HCT116 (cell line): ENCODE measurements around the gene ZNHIT1. TPM values are rescaled to one million over a fixed set of nuclear protein-coding genes. Genes with fewer than 3 reads are reported as not detected.

Experiments used
- ATAC-seq: fragments of 200-7000 bp; cut with Tn5 transposase; 2 replicates; pipeline ENCODE4 v1.9.1; 2020; ENCODE audit warnings: mild to moderate bottlenecking, moderate library complexity
- BruUV-seq: library from RNA; stranded (reverse); fragments of 400-500 nt; replicated peaks from 2 replicates; lab custom pipeline; 2021; lab: Mats Ljungman, UMichigan
- CTCF ChIA-PET: fragments of 300-600 bp; sonication (Branson Sonifier 250); formaldehyde crosslinking; loops from one replicate; lab custom pipeline; 2021; ENCODE audit warnings: antibody characterized with exemption; lab: Charles Lee
- POLR2A ChIA-PET: fragments of 300-600, 350-600 bp; sonication (Branson Sonifier 250); formaldehyde crosslinking; loops from one replicate; lab custom pipeline; 2021; ENCODE audit warnings: antibody characterized with exemption; lab: Charles Lee
- RAD21 ChIA-PET, 2 experiments: fragments of 300-600 bp; sonication (Branson Sonifier 250); formaldehyde crosslinking; loops; one replicate each; lab custom pipeline; 2023; ENCODE audit warnings: low total read pairs in 2 of 2; ENCODE audit not compliant: uncharacterized antibody in 2 of 2, unreplicated experiment in 2 of 2, low non-redundant PET in 1 of 2; lab: Charles Lee
- DNase-seq: peaks from one replicate; pipeline ENCODE4 v3.0.0-alpha.2; 2010; ENCODE audit warnings: low read depth, low spot score
- H2AFZ ChIP-seq: fragments of 200-600 bp; shearing (Covaris generic), sonication (generic); 2 replicates; pipeline ENCODE4 v1.6.1; 2017; ENCODE audit warnings: low read depth, mixed run types, mixed read lengths, antibody characterized with exemption, low read length; ENCODE audit not compliant: poor library complexity, severe bottlenecking
- H3K27ac ChIP-seq: 2 replicates; pipeline ENCODE4 v1.5.1; 2012; ENCODE audit warnings: low read depth, low read length
- H3K27me3 ChIP-seq: fragments of 200-600 bp; sonication (generic); 2 replicates; pipeline ENCODE4 v1.6.1; 2016; ENCODE audit warnings: mixed run types, low read length, mixed read lengths; ENCODE audit not compliant: insufficient read depth
- H3K36me3 ChIP-seq, 2 experiments: fragments of 200-500 bp in 1 of 2; fragments of 200-600 bp in 1 of 2; sonication (Bioruptor generic) in 1 of 2; sonication (generic) in 1 of 2; 2 replicates each; pipeline versions ENCODE4 v1.5.1 to v1.6.1; 2014 to 2016; ENCODE audit warnings: low read length in 2 of 2, inconsistent platforms in 1 of 2, mixed read lengths in 1 of 2, mixed run types in 1 of 2; ENCODE audit not compliant: insufficient read depth in 2 of 2, control insufficient read depth in 1 of 2
- H3K4me1 ChIP-seq, 2 experiments: fragments of 200-600 bp in 1 of 2; sonication (generic) in 1 of 2; 2 replicates each; pipeline versions ENCODE4 v1.5.1 to v1.6.1; 2012 to 2017; ENCODE audit warnings: low read length in 2 of 2, inconsistent platforms in 1 of 2, mild to moderate bottlenecking in 1 of 2, mixed read lengths in 1 of 2, mixed run types in 1 of 2, moderate library complexity in 1 of 2; ENCODE audit not compliant: insufficient read depth in 2 of 2, control insufficient read depth in 1 of 2
- H3K4me2 ChIP-seq: fragments of 200-600 bp; sonication (generic); 2 replicates; pipeline ENCODE4 v1.6.1; 2017; ENCODE audit warnings: mixed run types, low read length, mixed read lengths
- H3K4me3 ChIP-seq, 2 experiments: fragments of 200-600 bp in 1 of 2; sonication (generic) in 1 of 2; replicated peaks in 1 of 2; 2 replicates each; pipeline ENCODE4 v1.5.1; 2011 to 2016; ENCODE audit warnings: low read length in 2 of 2, control low read depth in 1 of 2, low read depth in 1 of 2, mild to moderate bottlenecking in 1 of 2, mixed read lengths in 1 of 2, mixed run types in 1 of 2
- H3K79me2 ChIP-seq: fragments of 200-600 bp; sonication (generic); 2 replicates; pipeline ENCODE4 v1.6.1; 2017; ENCODE audit warnings: mild to moderate bottlenecking, mixed run types, low read length, moderate library complexity, mixed read lengths; ENCODE audit not compliant: insufficient read depth
- H3K9ac ChIP-seq: fragments of 200-600 bp; sonication (generic); 2 replicates; pipeline ENCODE4 v1.6.1; 2016; ENCODE audit warnings: low read length, mixed read lengths
- H3K9me2 ChIP-seq: fragments of 200-600 bp; sonication (generic), shearing (Covaris generic); 2 replicates; pipeline ENCODE4 v1.6.1; 2017; ENCODE audit warnings: mixed run types, mild to moderate bottlenecking, moderate library complexity; ENCODE audit not compliant: insufficient read depth
- H3K9me3 ChIP-seq, 2 experiments: fragments of 200-500 bp in 1 of 2; fragments of 200-600 bp in 1 of 2; sonication (Bioruptor generic) in 1 of 2; sonication (generic) in 1 of 2; 2 replicates each; pipeline ENCODE4 v1.6.1; 2014 to 2017; ENCODE audit warnings: low read length in 2 of 2, mixed read lengths in 2 of 2, inconsistent platforms in 1 of 2, low read depth in 1 of 2, mild to moderate bottlenecking in 1 of 2, mixed run types in 1 of 2, moderate library complexity in 1 of 2; ENCODE audit not compliant: control insufficient read depth in 1 of 2, insufficient read depth in 1 of 2
- H4K20me1 ChIP-seq: fragments of 200-600 bp; sonication (generic), shearing (Covaris generic); 2 replicates; pipeline ENCODE4 v1.6.1; 2017; ENCODE audit warnings: mixed run types, mild to moderate bottlenecking, moderate library complexity; ENCODE audit not compliant: insufficient read depth
- CBX3 ChIP-seq: IDR thresholded peaks from 2 replicates; pipeline ENCODE4 v1.6.1; 2012; ENCODE audit warnings: low read depth
- EGR1 ChIP-seq: IDR thresholded peaks from 2 replicates; pipeline ENCODE4 v1.6.1; 2012; ENCODE audit warnings: low read depth
- ELF1 ChIP-seq: IDR thresholded peaks from 2 replicates; pipeline ENCODE4 v1.6.1; 2012; ENCODE audit warnings: low read depth, borderline replicate concordance
- EZH2 ChIP-seq: fragments of 200-600 bp; sonication (generic); IDR thresholded peaks from 2 replicates; pipeline ENCODE4 v1.6.1; 2017; ENCODE audit warnings: antibody characterized with exemption, mixed run types
- FOSL1 ChIP-seq: IDR thresholded peaks from 2 replicates; pipeline ENCODE4 v1.6.1; 2012; ENCODE audit warnings: low read depth
- JUND ChIP-seq: IDR thresholded peaks from 2 replicates; pipeline ENCODE4 v1.6.1; 2012
- POLR2A ChIP-seq: IDR thresholded peaks from 2 replicates; pipeline ENCODE4 v1.7.0; 2011; ENCODE audit warnings: borderline replicate concordance; ENCODE audit not compliant: insufficient read depth, insufficient read length; ENCODE audit errors: extremely low read depth
- RAD21 ChIP-seq: IDR thresholded peaks from 2 replicates; pipeline ENCODE4 v1.6.1; 2012; ENCODE audit warnings: low read depth, mild to moderate bottlenecking
- SIN3A ChIP-seq: IDR thresholded peaks from 2 replicates; pipeline ENCODE4 v1.6.1; 2012; ENCODE audit warnings: low read depth
- SP1 ChIP-seq: IDR thresholded peaks from 2 replicates; pipeline ENCODE4 v1.6.1; 2012; ENCODE audit warnings: low read depth
- TCF7L2 ChIP-seq: IDR thresholded peaks from 2 replicates; pipeline ENCODE4 v1.7.0; 2011; ENCODE audit warnings: borderline replicate concordance, inconsistent platforms; ENCODE audit not compliant: insufficient read depth, insufficient read length; ENCODE audit errors: extremely low read depth
- ZFX ChIP-seq: fragments of 450-650 bp; IDR thresholded peaks from 2 replicates; pipeline ENCODE4 v1.6.1; 2017
- ZNF274 ChIP-seq: fragments of 200-500 bp; sonication (Bioruptor generic); IDR thresholded peaks from 2 replicates; pipeline ENCODE4 v1.6.1; 2014; ENCODE audit warnings: mild to moderate bottlenecking, low read depth, low read length, inconsistent platforms
- intact Hi-C: fragments of 100-400 bp; cut with micrococcal nuclease; formaldehyde crosslinking; loops from 2 replicates; pipeline ENCODE4 v1.10.0; 2022
- total RNA-seq: library from RNA; stranded (reverse); gene quantifications from one replicate; pipeline ENCODE4 v1.2.1, GENCODE V29; 2021; ENCODE audit not compliant: unreplicated experiment
- TF ChIP-seq, protein P1 (sequence below), 3 experiments: fragments of 200-600 bp in 1 of 3; sonication (generic) in 1 of 3; IDR thresholded peaks in 2 of 3; conservative IDR thresholded peaks in 1 of 3; 2 replicates each; pipeline ENCODE4 v1.5.1; 2012 to 2017; ENCODE audit warnings: low read depth in 2 of 3, low read length in 2 of 3, antibody characterized with exemption in 1 of 3, borderline replicate concordance in 1 of 3, control low read depth in 1 of 3, mild to moderate bottlenecking in 1 of 3, mixed read lengths in 1 of 3, mixed run types in 1 of 3, moderate library complexity in 1 of 3; ENCODE audit not compliant: insufficient read depth in 1 of 3
- TF ChIP-seq, protein P2 (sequence below): IDR thresholded peaks from 2 replicates; pipeline ENCODE4 v1.6.1; 2012
- TF ChIP-seq, protein P3 (sequence below): IDR thresholded peaks from 2 replicates; pipeline ENCODE4 v1.6.1; 2011; ENCODE audit warnings: mild to moderate bottlenecking, low read length, moderate library complexity; ENCODE audit not compliant: insufficient replicate concordance; ENCODE audit errors: extremely low read depth
- TF ChIP-seq, protein P4 (sequence below): IDR thresholded peaks from 2 replicates; pipeline ENCODE4 v1.6.1; 2012; ENCODE audit warnings: low read depth

Gene ZNHIT1
- total RNA-seq, 1 experiment from 2014 or later, result 69.4 TPM

DNA sequence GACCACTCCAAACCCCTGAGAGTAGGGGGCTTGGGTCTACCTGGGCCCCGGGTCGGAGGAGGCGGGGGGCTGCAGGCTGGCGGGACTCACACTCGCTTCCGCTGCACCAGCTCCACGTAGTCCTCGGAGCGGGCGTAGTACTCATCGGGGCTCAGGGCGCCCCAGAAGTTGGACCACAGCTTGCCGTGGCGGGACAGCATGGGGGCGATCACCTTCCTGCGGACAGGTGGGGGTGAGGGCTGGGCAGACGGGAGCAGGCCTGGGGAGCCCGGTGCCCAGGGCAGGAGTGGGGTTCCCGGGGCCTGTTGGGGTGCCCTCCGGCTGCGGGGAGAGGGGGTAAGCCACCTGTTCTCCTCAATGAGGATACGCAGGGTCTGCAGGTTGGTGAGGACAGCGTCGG, 6.5 kb upstream of the ZNHIT1 start:
- intact Hi-C loops, result no loop called here
- peaks cover 13% of the 10 kb centered on the region for H3K79me2 ChIP-seq
- H3K4me1 ChIP-seq, result peaks cover 0 to 9% of the 10 kb centered on the region in 2 experiments; a peak in 2 of 4 replicates
- H3K9me2 ChIP-seq, result no peaks in the 10 kb centered on the region
- TF ChIP-seq ZNF274 (no peak), SP1 (no peak), CBX3 (no peak), FOSL1 (no peak), ELF1 (no peak), SIN3A (no peak), EZH2 (no peak), EGR1 (no peak), RAD21 (no peak), TCF7L2 (no peak), JUND (no peak), POLR2A (no peak), ZFX (no peak)
- TF ChIP-seq, protein P1, sequence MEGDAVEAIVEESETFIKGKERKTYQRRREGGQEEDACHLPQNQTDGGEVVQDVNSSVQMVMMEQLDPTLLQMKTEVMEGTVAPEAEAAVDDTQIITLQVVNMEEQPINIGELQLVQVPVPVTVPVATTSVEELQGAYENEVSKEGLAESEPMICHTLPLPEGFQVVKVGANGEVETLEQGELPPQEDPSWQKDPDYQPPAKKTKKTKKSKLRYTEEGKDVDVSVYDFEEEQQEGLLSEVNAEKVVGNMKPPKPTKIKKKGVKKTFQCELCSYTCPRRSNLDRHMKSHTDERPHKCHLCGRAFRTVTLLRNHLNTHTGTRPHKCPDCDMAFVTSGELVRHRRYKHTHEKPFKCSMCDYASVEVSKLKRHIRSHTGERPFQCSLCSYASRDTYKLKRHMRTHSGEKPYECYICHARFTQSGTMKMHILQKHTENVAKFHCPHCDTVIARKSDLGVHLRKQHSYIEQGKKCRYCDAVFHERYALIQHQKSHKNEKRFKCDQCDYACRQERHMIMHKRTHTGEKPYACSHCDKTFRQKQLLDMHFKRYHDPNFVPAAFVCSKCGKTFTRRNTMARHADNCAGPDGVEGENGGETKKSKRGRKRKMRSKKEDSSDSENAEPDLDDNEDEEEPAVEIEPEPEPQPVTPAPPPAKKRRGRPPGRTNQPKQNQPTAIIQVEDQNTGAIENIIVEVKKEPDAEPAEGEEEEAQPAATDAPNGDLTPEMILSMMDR (IDR thresholded peaks at IDR 0.05 in 2 of 3, conservative IDR thresholded peaks at IDR 0.05 in 1 of 3; ENCODE audit: borderline replicate concordance in 1 of 3, insufficient read depth in 1 of 3, low read depth in 2 of 3, low read length in 2 of 3), result no peak
- TF ChIP-seq, protein P2, sequence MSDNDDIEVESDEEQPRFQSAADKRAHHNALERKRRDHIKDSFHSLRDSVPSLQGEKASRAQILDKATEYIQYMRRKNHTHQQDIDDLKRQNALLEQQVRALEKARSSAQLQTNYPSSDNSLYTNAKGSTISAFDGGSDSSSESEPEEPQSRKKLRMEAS, result no peak
- TF ChIP-seq, protein P3, sequence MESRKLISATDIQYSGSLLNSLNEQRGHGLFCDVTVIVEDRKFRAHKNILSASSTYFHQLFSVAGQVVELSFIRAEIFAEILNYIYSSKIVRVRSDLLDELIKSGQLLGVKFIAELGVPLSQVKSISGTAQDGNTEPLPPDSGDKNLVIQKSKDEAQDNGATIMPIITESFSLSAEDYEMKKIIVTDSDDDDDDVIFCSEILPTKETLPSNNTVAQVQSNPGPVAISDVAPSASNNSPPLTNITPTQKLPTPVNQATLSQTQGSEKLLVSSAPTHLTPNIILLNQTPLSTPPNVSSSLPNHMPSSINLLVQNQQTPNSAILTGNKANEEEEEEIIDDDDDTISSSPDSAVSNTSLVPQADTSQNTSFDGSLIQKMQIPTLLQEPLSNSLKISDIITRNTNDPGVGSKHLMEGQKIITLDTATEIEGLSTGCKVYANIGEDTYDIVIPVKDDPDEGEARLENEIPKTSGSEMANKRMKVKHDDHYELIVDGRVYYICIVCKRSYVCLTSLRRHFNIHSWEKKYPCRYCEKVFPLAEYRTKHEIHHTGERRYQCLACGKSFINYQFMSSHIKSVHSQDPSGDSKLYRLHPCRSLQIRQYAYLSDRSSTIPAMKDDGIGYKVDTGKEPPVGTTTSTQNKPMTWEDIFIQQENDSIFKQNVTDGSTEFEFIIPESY, result no peak
- TF ChIP-seq, protein P4, sequence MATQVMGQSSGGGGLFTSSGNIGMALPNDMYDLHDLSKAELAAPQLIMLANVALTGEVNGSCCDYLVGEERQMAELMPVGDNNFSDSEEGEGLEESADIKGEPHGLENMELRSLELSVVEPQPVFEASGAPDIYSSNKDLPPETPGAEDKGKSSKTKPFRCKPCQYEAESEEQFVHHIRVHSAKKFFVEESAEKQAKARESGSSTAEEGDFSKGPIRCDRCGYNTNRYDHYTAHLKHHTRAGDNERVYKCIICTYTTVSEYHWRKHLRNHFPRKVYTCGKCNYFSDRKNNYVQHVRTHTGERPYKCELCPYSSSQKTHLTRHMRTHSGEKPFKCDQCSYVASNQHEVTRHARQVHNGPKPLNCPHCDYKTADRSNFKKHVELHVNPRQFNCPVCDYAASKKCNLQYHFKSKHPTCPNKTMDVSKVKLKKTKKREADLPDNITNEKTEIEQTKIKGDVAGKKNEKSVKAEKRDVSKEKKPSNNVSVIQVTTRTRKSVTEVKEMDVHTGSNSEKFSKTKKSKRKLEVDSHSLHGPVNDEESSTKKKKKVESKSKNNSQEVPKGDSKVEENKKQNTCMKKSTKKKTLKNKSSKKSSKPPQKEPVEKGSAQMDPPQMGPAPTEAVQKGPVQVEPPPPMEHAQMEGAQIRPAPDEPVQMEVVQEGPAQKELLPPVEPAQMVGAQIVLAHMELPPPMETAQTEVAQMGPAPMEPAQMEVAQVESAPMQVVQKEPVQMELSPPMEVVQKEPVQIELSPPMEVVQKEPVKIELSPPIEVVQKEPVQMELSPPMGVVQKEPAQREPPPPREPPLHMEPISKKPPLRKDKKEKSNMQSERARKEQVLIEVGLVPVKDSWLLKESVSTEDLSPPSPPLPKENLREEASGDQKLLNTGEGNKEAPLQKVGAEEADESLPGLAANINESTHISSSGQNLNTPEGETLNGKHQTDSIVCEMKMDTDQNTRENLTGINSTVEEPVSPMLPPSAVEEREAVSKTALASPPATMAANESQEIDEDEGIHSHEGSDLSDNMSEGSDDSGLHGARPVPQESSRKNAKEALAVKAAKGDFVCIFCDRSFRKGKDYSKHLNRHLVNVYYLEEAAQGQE, result no peak
- H3K4me2 ChIP-seq, result no peak overlapping the region
- no TSS peak for BruUV-seq
- ATAC-seq, result no peak
- ChIA-PET RAD21 (no interaction called here), CTCF (interaction anchor here (0.6 kb wide), 1 partner anchor 319 kb away, joined by 3 read pairs; no protein-coding TSS in a partner anchor), POLR2A (no interaction called here)
- no peak overlapping the region for H3K9ac ChIP-seq
- no peaks in the 10 kb centered on the region for H3K9me3 ChIP-seq
- no peaks in the 10 kb centered on the region for H3K27me3 ChIP-seq
- no peak overlapping the region for H3K4me3 ChIP-seq
- H4K20me1 ChIP-seq, result no peaks in the 10 kb centered on the region
- peaks cover 8 to 13% of the 10 kb centered on the region in 2 experiments for H3K36me3 ChIP-seq
- H3K27ac ChIP-seq, result no peak overlapping the region
- no peak overlapping the region for H2AFZ ChIP-seq
- no peak for DNase-seq
